ENCODE results near the gene VAMP3.

VAMP3 gene

DNA sequence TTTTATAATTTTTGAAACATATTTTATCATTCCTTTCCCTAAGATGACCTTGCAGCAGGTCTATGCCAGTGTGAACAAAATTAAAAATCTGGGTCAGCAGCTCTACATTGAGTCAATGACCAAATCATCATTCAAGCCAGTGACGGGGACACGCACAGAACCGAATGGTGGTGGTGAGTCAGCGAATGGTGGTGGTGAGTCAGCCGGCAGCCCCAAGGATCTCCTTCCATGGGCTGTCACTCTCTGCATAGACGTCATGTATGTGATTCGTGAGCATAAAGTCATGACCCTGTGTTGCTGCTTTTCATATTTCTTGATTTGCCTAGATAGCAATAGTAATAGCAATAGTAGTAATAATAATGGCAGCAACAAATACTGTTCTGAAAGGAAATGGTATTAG lies 39.3 kb downstream of the VAMP3 start:
- Mint-ChIP-seq H3K27me3 (no peaks in the 10 kb centered on the region), H3K36me3 (ENCODE audit: low read depth) (peaks cover 52% of the 10 kb centered on the region), H3K4me3 (no peak overlapping the region)

DNA sequence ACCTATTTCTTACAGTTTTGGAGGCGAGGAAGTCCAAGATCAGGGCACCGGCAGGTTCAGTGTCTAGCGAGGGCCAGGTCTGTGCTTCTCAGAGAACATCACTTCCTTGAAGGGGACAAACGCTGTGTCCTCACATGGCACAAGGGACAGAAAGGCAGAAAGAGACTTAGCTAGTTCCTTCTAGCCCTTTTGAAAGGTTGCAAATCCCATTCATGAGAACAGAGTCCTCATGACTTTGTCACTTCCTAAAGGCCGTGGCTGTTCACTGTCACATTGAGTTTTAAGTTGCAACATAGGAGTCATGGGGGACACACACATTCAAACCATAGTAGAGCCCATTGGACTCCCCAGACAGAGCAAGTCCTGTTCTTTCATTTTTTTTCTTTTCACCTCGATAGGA lies 40.4 kb downstream of the VAMP3 start:
- peaks cover 13% of the 10 kb centered on the region for H3K9me3 Mint-ChIP-seq
- H3K4me1 Mint-ChIP-seq (ENCODE audit: low read depth): peaks cover 2% of the 10 kb centered on the region
- H3K27me3 Mint-ChIP-seq: no peaks in the 10 kb centered on the region
- no peak for DNase-seq
- peaks cover 48% of the 10 kb centered on the region for H3K36me3 Mint-ChIP-seq (ENCODE audit: low read depth)
- H3K4me3 Mint-ChIP-seq: no peak overlapping the region
- H3K27ac Mint-ChIP-seq: no peak overlapping the region

More for the DNA sequence above, 39.3 kb downstream of the VAMP3 start:
- peaks cover 13% of the 10 kb centered on the region for H3K9me3 Mint-ChIP-seq
- H3K27ac Mint-ChIP-seq: no peak overlapping the region
- no peak for DNase-seq
- peaks cover 2% of the 10 kb centered on the region for H3K4me1 Mint-ChIP-seq (ENCODE audit: low read depth)

DNA sequence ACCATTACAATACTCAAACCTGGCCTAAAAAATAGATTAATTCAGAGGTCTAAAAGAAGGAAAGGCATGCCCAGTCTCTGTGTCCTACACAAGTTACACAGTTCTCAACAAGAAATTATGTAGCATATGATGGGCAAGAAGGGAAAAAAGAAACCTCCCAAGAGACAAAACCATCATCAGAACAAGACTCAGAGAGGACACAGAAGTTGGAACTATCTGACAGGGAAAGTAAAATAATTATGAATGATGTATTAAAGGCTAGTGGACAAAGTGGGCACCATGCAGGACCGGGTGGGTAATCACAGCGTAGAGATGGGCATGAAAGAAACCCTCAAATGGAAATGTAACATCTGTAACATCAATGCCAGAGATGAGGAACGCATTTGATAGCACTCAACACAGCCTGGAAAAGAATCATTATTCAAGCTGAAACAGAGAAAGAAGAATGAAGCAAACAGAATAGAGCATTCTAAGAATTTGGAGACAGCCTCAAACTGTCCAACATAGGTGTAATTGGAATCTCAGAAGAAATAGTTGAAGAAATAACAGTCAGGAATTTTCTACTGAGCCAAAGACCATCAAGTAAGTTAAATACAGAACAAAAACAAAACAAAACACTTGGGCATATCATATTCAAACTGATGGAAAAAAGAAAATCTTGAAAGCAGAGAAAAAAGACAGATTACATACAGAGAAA lies 42.7 kb downstream of the VAMP3 start:
- H3K36me3 Mint-ChIP-seq (ENCODE audit: low read depth): peaks cover 43% of the 10 kb centered on the region
- H3K9me3 Mint-ChIP-seq: peaks cover 13% of the 10 kb centered on the region
- no peaks in the 10 kb centered on the region for H3K27me3 Mint-ChIP-seq
- no peak for DNase-seq
- H3K27ac Mint-ChIP-seq: no peak overlapping the region
- no peak overlapping the region for H3K4me3 Mint-ChIP-seq
- peaks cover 2% of the 10 kb centered on the region for H3K4me1 Mint-ChIP-seq (ENCODE audit: low read depth)

DNA sequence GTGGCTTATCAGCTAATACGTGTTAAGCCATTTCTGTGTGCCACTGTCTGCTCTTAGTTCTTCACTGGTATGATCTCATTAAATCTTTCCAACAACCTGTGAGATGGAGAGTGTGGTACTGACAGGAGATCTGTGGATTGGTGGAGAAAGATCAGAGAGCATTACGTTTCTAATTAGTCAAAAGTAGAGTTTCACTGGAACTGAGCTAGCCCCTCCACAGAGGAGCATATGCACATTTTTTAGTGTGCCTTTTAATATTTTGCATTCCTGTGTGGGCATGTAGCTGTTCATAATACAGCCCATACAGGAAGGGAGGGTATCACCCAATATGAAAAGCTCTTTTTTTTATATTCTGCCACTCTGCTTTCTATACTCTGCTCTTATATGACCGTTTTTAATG lies 50.2 kb downstream of the VAMP3 start:
- Mint-ChIP-seq H3K4me1 (ENCODE audit: low read depth) (peaks cover 2% of the 10 kb centered on the region), H3K9me3 (no peaks in the 10 kb centered on the region), H3K36me3 (ENCODE audit: low read depth) (peaks cover 34% of the 10 kb centered on the region), H3K27me3 (no peaks in the 10 kb centered on the region), H3K4me3 (no peak overlapping the region), H3K27ac (no peak overlapping the region)
- DNase-seq: no peak

DNA sequence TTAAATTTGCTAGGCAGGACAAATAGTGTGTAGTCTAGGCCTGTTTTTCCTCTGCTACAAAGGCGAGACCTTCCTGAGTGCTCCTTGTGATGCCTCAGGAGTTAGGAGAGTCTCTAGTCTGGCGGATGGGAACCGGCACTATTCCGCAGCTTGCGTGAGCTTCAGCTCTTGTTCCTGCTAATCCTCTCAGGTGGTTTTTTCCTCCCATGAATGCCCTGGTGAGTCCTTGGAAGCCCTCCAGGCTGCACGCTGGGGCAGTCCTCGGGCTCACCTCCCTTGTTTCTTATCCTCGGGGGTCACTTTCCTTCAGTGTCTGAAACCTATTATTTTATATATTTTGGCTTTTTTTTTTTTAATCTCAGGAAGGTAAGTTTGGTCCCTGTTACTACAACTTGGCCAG lies 53.6 kb downstream of the VAMP3 start:
- DNase-seq: no peak
- peaks cover 18% of the 10 kb centered on the region for H3K4me1 Mint-ChIP-seq (ENCODE audit: low read depth)
- no peaks in the 10 kb centered on the region for H3K27me3 Mint-ChIP-seq
- no peak overlapping the region for H3K27ac Mint-ChIP-seq
- no peaks in the 10 kb centered on the region for H3K9me3 Mint-ChIP-seq
- peaks cover 50% of the 10 kb centered on the region for H3K36me3 Mint-ChIP-seq (ENCODE audit: low read depth)
- no peak overlapping the region for H3K4me3 Mint-ChIP-seq

DNA sequence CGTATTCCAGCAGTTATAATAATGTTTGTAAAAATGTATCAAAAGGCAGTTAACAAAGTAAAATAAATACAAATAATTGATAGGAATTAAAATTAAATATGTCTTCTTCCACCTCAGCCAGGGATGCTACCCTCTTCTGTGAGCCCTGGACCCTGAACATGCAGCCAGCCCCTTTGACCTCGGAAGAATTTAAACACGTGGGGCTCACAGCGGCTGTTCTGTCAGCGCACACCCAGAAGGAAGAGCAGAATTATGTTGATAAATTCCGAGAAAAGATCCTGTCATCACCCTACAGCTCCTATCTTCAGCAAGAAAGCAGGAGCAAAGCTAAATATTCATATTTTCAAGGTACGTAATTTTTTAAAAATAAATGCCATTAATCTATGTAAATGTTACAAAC lies 55.3 kb downstream of the VAMP3 start:
- peaks cover 21% of the 10 kb centered on the region for H3K4me1 Mint-ChIP-seq (ENCODE audit: low read depth)
- no peak for DNase-seq
- no peak overlapping the region for H3K27ac Mint-ChIP-seq
- no peaks in the 10 kb centered on the region for H3K27me3 Mint-ChIP-seq
- no peaks in the 10 kb centered on the region for H3K9me3 Mint-ChIP-seq
- peaks cover 46% of the 10 kb centered on the region for H3K36me3 Mint-ChIP-seq (ENCODE audit: low read depth)
- peak overlapping the region; percentile 88 for H3K4me3 Mint-ChIP-seq

DNA sequence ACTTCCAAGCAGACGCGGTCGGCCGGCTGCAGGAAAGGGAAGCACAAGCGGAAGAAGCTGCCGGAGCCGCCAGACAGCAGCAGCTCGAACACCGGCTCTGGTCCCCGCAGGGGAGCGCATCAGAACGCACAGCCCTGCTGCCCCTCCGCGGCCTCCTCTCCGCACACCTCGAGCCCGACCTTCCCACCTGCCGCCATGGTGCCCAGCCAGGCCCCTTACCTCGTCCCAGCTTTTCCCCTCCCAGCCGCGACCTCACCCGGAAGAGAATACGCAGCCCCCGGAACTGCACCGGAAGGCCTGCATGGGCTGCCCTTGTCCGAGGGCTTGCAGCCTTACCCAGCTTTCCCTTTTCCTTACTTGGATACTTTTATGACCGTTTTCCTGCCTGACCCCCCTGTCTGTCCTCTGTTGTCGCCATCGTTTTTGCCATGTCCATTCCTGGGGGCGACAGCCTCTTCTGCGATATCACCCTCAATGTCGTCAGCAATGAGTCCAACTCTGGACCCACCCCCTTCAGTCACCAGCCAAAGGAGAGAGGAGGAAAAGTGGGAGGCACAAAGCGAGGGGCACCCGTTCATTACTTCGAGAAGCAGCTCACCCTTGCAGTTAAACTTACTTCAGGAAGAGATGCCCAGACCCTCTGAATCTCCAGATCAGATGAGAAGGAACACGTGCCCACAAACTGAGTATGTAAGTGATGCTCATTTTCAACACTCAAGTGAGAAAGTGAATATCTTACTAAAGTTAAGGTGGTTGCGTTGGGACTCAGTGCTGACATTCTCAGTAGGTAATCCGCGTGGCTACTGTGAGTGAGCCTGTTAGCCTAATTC lies 56.2 kb downstream of the VAMP3 start:
- H3K9me3 Mint-ChIP-seq: no peaks in the 10 kb centered on the region
- peaks cover 21% of the 10 kb centered on the region for H3K4me1 Mint-ChIP-seq (ENCODE audit: low read depth)
- peak; percentile 66 for DNase-seq
- H3K4me3 Mint-ChIP-seq: peak overlapping the region; percentile 88
- H3K27me3 Mint-ChIP-seq: no peaks in the 10 kb centered on the region
- peak overlapping the region; percentile 91 for H3K27ac Mint-ChIP-seq
- peaks cover 41% of the 10 kb centered on the region for H3K36me3 Mint-ChIP-seq (ENCODE audit: low read depth)
